DND-41 (cell line): ENCODE measurements around the gene IL17B.
A peak's percentile ranks its signal among the peaks of the same experiment; 100 is the strongest.

Source experiments
- ATAC-seq: fragments of 200-7000 bp; cut with Tn5 transposase; 3 replicates; pipeline ENCODE4 v1.9.1; 2021; ENCODE audit warnings: low read depth; ENCODE audit not compliant: insufficient read depth
- DNase-seq: peaks from one replicate; pipeline ENCODE4 v3.0.0-alpha.2; 2020
- H2AFZ ChIP-seq: 2 replicates; pipeline ENCODE4 v1.6.0; 2012; ENCODE audit warnings: low read depth, low read length
- H3K27ac ChIP-seq: 2 replicates; pipeline ENCODE4 v1.5.1; 2012; ENCODE audit warnings: low read length, inconsistent platforms
- H3K27me3 ChIP-seq: fragments of 200-600 bp; sonication (generic); 2 replicates; pipeline ENCODE4 v1.6.0; 2012; ENCODE audit warnings: low read length, mild to moderate bottlenecking, inconsistent platforms; ENCODE audit not compliant: insufficient read depth, poor library complexity
- H3K36me3 ChIP-seq: 2 replicates; pipeline ENCODE4 v1.5.1; 2012; ENCODE audit warnings: low read length, inconsistent platforms; ENCODE audit not compliant: insufficient read depth
- H3K4me1 ChIP-seq: 2 replicates; pipeline ENCODE4 v1.5.1; 2012; ENCODE audit warnings: mild to moderate bottlenecking, low read length; ENCODE audit not compliant: insufficient read depth
- H3K4me2 ChIP-seq: 2 replicates; pipeline ENCODE4 v1.6.0; 2012; ENCODE audit warnings: mild to moderate bottlenecking, moderate library complexity, low read length, inconsistent platforms; ENCODE audit not compliant: insufficient read depth
- H3K4me3 ChIP-seq, 2 experiments: fragments of 200-600 bp in 1 of 2; shearing (Covaris generic) in 1 of 2; 2 replicates each; pipeline ENCODE4 v1.5.1; 2012 to 2016; ENCODE audit warnings: inconsistent platforms in 2 of 2, low read length in 2 of 2, mild to moderate bottlenecking in 2 of 2, low read depth in 1 of 2, moderate library complexity in 1 of 2
- H3K79me2 ChIP-seq: 2 replicates; pipeline ENCODE4 v1.6.0; 2012; ENCODE audit warnings: low read length, inconsistent platforms; ENCODE audit not compliant: insufficient read depth
- H3K9ac ChIP-seq: 2 replicates; pipeline ENCODE4 v1.6.0; 2012; ENCODE audit warnings: low read depth, mild to moderate bottlenecking, inconsistent platforms, low read length, moderate library complexity
- H3K9me3 ChIP-seq: 2 replicates; pipeline ENCODE4 v1.5.1; 2012; ENCODE audit warnings: low read length, moderate library complexity, mild to moderate bottlenecking, inconsistent platforms; ENCODE audit not compliant: insufficient read depth, severe bottlenecking
- H4K20me1 ChIP-seq: 2 replicates; pipeline ENCODE4 v1.6.0; 2012; ENCODE audit warnings: low read length; ENCODE audit not compliant: insufficient read depth
- CTCF ChIP-seq: IDR thresholded peaks from 2 replicates; pipeline ENCODE4 v1.5.1; 2012; ENCODE audit warnings: borderline replicate concordance, low read length, moderate library complexity, mild to moderate bottlenecking; ENCODE audit not compliant: poor library complexity, severe bottlenecking; ENCODE audit errors: extremely low read depth
- EZH2 ChIP-seq: IDR thresholded peaks from 3 replicates; pipeline ENCODE4 v1.6.1; 2012; ENCODE audit warnings: borderline replicate concordance, low read depth, mild to moderate bottlenecking, moderate library complexity, low read length, inconsistent platforms; ENCODE audit not compliant: severe bottlenecking

The IL17B gene

GRCh38 chr5:149421834-149422233 lies 42.7 kb upstream of the IL17B start:
- no peak for TF ChIP-seq CTCF
- TF ChIP-seq EZH2: no peak
- no peak overlapping the region for H3K9ac ChIP-seq
- H3K4me2 ChIP-seq: no peak overlapping the region
- H3K4me1 ChIP-seq: no peaks in the 10 kb centered on the region
- H3K4me3 ChIP-seq: no peak overlapping the region
- DNase-seq (no peak), ATAC-seq (no peak)
- H2AFZ ChIP-seq: no peak overlapping the region
- H3K36me3 ChIP-seq: no peaks in the 10 kb centered on the region
- no peaks in the 10 kb centered on the region for H3K9me3 ChIP-seq
- no peak overlapping the region for H3K27ac ChIP-seq
- no peaks in the 10 kb centered on the region for H4K20me1 ChIP-seq
- no peaks in the 10 kb centered on the region for H3K79me2 ChIP-seq
- no peaks in the 10 kb centered on the region for H3K27me3 ChIP-seq

DNA sequence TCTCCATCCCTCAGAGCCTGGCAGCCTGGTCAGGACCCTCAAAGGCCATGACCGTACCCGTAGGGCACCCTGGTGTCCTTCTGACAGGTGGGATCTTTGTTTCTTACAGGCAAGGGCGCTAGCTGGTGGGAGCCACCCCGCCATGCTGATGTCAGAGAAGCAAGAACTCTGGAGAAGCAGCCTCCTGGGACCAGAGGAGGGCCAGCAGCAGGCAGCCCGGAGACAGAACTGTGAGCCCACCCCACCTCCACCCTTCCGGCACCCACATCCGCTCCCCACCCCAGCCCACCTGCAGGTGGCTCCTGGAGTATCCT lies 42.2 kb upstream of the IL17B start:
- no peaks in the 10 kb centered on the region for H3K36me3 ChIP-seq
- H3K9ac ChIP-seq: no peak overlapping the region
- no peaks in the 10 kb centered on the region for H3K79me2 ChIP-seq
- peak; percentile 39; the same call in 1 of the 3 replicates for ATAC-seq
- peak; percentile 18 for DNase-seq
- H3K27me3 ChIP-seq: no peaks in the 10 kb centered on the region
- no peaks in the 10 kb centered on the region for H3K4me1 ChIP-seq
- TF ChIP-seq EZH2 (no peak), CTCF (no peak)
- no peak overlapping the region for H2AFZ ChIP-seq
- H3K27ac ChIP-seq: no peak overlapping the region
- no peak overlapping the region for H3K4me2 ChIP-seq
- no peak overlapping the region for H3K4me3 ChIP-seq
- H3K9me3 ChIP-seq: no peaks in the 10 kb centered on the region
- no peaks in the 10 kb centered on the region for H4K20me1 ChIP-seq

DNA sequence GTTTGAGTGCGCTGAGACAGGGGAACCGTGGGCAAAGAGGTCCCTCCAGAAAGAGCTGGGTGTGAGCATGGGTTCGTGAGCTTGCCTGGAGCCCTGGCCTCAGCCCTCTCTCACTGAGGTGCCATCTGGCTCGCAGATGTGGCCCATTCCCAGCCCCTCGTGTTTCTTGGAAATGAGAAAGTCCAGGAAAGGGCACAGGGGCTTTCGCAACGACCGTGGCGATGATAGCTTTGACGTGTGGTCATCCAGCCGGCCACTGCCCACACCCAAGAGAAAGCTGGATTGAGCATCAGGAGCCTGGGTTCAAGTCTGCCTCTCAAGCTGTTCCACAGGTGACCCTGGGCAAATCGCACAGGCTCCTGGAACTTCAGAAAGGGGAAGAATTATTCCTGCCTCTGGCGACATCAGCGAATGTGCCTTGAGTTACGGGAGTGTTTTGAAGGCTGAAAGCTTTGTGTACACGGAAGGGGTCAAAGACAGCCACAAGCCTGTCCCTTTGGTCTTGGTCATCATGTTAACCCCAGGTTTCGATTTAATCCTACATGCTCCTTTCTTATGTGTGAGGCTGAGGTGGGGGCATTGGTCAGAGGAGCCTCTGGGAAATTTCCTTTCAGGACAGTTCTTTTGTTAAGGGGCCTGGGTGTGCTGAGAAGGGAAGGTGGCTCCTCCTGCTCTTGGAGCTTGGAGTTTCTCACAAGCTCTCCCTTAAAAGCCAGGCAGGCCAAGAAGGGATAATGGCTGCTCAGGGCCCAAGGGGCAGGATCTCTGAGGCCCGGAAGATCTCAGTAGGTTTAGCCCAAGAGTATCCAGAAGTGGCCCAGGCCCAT lies 41.7 kb upstream of the IL17B start:
- Histone ChIP-seq H3K27ac (no peak overlapping the region), H3K4me1 (no peaks in the 10 kb centered on the region), H3K9me3 (no peaks in the 10 kb centered on the region), H3K4me3 (no peak overlapping the region), H3K4me2 (no peak overlapping the region), H2AFZ (no peak overlapping the region), H4K20me1 (no peaks in the 10 kb centered on the region), H3K79me2 (no peaks in the 10 kb centered on the region), H3K9ac (no peak overlapping the region), H3K36me3 (no peaks in the 10 kb centered on the region), H3K27me3 (no peaks in the 10 kb centered on the region)
- DNase-seq (no peak), ATAC-seq (no peak)
- TF ChIP-seq EZH2 (no peak), CTCF (no peak)
